ENCODE data around the gene WNT10A. TPM values are rescaled to one million over a fixed set of nuclear protein-coding genes. Genes with fewer than 3 reads are reported as not detected.

Gene WNT10A
- total RNA-seq, 1 experiment from 2014 or later = 1.5 TPM

GRCh38 chr2:218892693-218893348 lies 12.2 kb downstream of the WNT10A start (continued):
- TF ChIP-seq JUND (IDR thresholded peaks at IDR 0.05) (no peak), MAX (IDR thresholded peaks at IDR 0.05) (no peak), EZH2 (IDR thresholded peaks at IDR 0.05) (no peak)

GRCh38 chr2:218893349-218894150 lies 12.9 kb downstream of the WNT10A start:
- Histone ChIP-seq H3K9me3 (ENCODE audit: control insufficient read depth in 1 of 2, insufficient read depth in 1 of 2, low read depth in 1 of 2, low read length in 2 of 2) (no peaks in the 10 kb centered on the region), H4K20me1 (ENCODE audit: insufficient read depth) (no peaks in the 10 kb centered on the region), H3K79me2 (ENCODE audit: insufficient read depth, low read length) (no peaks in the 10 kb centered on the region; the same call in 1 of the 2 replicates), H3K4me1 (ENCODE audit: control insufficient read depth in 1 of 2, insufficient read depth in 2 of 2, low read length in 2 of 2) (peaks cover 53 to 68% of the 10 kb centered on the region in 2 experiments), H3K9ac (ENCODE audit: low read length) (peak overlapping the region; percentile 82), H3K4me2 (ENCODE audit: low read length) (peak overlapping the region; percentile 92), H3K9me2 (ENCODE audit: insufficient read depth) (no peaks in the 10 kb centered on the region), H3K27me3 (ENCODE audit: insufficient read depth, low read length) (no peaks in the 10 kb centered on the region), H2AFZ (ENCODE audit: low read depth, low read length, poor library complexity, severe bottlenecking) (no peak overlapping the region), H3K27ac (ENCODE audit: low read depth, low read length) (peak overlapping the region; percentile 92), H3K4me3 (replicated peaks in 1 of 2; ENCODE audit: low read depth in 1 of 2, low read length in 2 of 2) (peak overlapping the region; percentile 69 to 76), H3K36me3 (ENCODE audit: control insufficient read depth in 1 of 2, insufficient read depth in 2 of 2, low read length in 2 of 2) (no peaks in the 10 kb centered on the region)
- RAD21 ChIA-PET (ENCODE audit: low non-redundant PET in 1 of 2, low total read pairs in 2 of 2, uncharacterized antibody in 2 of 2, unreplicated experiment in 2 of 2) = interaction anchor here in 1 of 2 experiments (1.0 kb wide), 1 partner anchor 40 kb away, joined by 3 read pairs; no protein-coding TSS in a partner anchor
- intact Hi-C loops (cut with micrococcal nuclease) = no loop called here
- CTCF ChIA-PET = interaction anchor here (0.7 to 10.3 kb wide), 5 partner anchors 14 to 109 kb away, joined by 3 to 278 read pairs (median 7); partner anchors contain the start of gene WNT10A
- ATAC-seq (no peak), DNase-seq (ENCODE audit: low read depth, low spot score) (no peak)
- TF ChIP-seq EZH2 (IDR thresholded peaks at IDR 0.05) = no peak
- no peak for TF ChIP-seq JUND (IDR thresholded peaks at IDR 0.05)
- TF ChIP-seq SP1 (IDR thresholded peaks at IDR 0.05; ENCODE audit: low read depth) = no peak
- TF ChIP-seq CTCF (IDR thresholded peaks at IDR 0.05 in 2 of 3, conservative IDR thresholded peaks at IDR 0.05 in 1 of 3; ENCODE audit: borderline replicate concordance in 1 of 3, insufficient read depth in 1 of 3, low read depth in 2 of 3, low read length in 2 of 3) = no peak
- no peak for TF ChIP-seq MAX (IDR thresholded peaks at IDR 0.05)
- TF ChIP-seq EGR1 (IDR thresholded peaks at IDR 0.05; ENCODE audit: low read depth) = no peak
- TF ChIP-seq FOSL1 (IDR thresholded peaks at IDR 0.05; ENCODE audit: low read depth) = no peak
- no peak for TF ChIP-seq POLR2AphosphoS5 (IDR thresholded peaks at IDR 0.05; ENCODE audit: low read depth, low read length)
- TF ChIP-seq SIN3A (IDR thresholded peaks at IDR 0.05; ENCODE audit: low read depth) = no peak
- TF ChIP-seq POLR2A (IDR thresholded peaks at IDR 0.05; ENCODE audit: borderline replicate concordance, extremely low read depth, insufficient read depth, insufficient read length) = no peak
- TF ChIP-seq ATF3 (IDR thresholded peaks at IDR 0.05) = no peak
- TF ChIP-seq ELF1 (IDR thresholded peaks at IDR 0.05; ENCODE audit: borderline replicate concordance, low read depth) = no peak
- no peak for TF ChIP-seq YY1 (IDR thresholded peaks at IDR 0.05; ENCODE audit: extremely low read depth, insufficient replicate concordance, low read depth, low read length)
- no peak for TF ChIP-seq CEBPB (IDR thresholded peaks at IDR 0.05; ENCODE audit: low read depth)
- TF ChIP-seq CBX3 (IDR thresholded peaks at IDR 0.05; ENCODE audit: low read depth) = no peak
- no peak for TF ChIP-seq ZFX (IDR thresholded peaks at IDR 0.05)
- no peak for TF ChIP-seq SRF (IDR thresholded peaks at IDR 0.05; ENCODE audit: low read depth)
- TF ChIP-seq RAD21 (IDR thresholded peaks at IDR 0.05; ENCODE audit: low read depth) = no peak
- no peak for TF ChIP-seq ZBTB33 (IDR thresholded peaks at IDR 0.05; ENCODE audit: extremely low read depth, insufficient replicate concordance, low read length)
- no peak for TF ChIP-seq EZH2phosphoT487 (IDR thresholded peaks at IDR 0.05; ENCODE audit: borderline replicate concordance)
- POLR2A ChIA-PET = interaction anchor here (0.8 to 1.2 kb wide), 2 partner anchors 13 to 17 kb away, joined by 3 read pairs; no protein-coding TSS in a partner anchor
- TSS peak; percentile 70 for BruUV-seq (replicated peaks)
